HG03521 (cell line): ENCODE results near the gene MAP7D2.

Experiments
- ATAC-seq: cut with Tn5 transposase; IDR thresholded peaks from one replicate; pipeline ENCODE4 v1.9.1; 2021; ENCODE audit warnings: mild to moderate bottlenecking, moderate library complexity; ENCODE audit not compliant: unreplicated experiment

The MAP7D2 gene

DNA sequence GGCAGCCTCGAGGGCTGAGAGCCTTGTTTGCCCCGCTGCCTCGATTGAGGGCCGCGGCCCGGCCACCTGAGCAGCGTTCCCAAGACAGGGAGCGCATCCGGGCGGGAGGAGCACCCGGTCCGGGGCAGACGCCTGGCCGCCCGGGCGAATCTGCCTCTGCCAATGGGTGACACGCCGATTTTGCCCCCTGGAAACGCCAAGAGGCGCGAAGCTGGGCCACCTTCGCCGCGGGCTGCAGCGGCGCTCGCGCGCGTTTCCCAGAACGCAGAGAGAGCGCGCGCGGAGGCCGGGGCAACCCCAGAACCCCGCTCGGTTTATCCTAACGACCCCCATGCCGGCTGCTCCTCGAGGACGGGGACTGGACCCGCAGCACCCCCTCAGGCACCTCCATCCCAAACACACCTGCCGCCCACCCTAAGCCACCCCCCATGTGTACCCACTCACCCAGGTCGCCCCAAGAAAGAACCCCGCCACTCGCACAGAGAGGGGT, 575 bp downstream of the MAP7D2 start:
- no peak for ATAC-seq

- ATAC-seq: no peak
These were observed 4.5 kb downstream of the MAP7D2 start for GRCh38 chrX:20112022-20112774.

- no peak for ATAC-seq
These were observed 5.4 kb downstream of the MAP7D2 start for GRCh38 chrX:20111271-20111670.

GRCh38 chrX:20101934-20102581, 14.6 kb downstream of the MAP7D2 start:
- ATAC-seq: no peak

GRCh38 chrX:20091499-20091898, 25.2 kb downstream of the MAP7D2 start:
- ATAC-seq: no peak

GRCh38 chrX:20089845-20090244, 26.9 kb downstream of the MAP7D2 start:
- no peak for ATAC-seq

- no peak for ATAC-seq
These were observed 36.4 kb downstream of the MAP7D2 start for GRCh38 chrX:20080277-20080676.

GRCh38 chrX:20071511-20072079, 45.1 kb downstream of the MAP7D2 start:
- ATAC-seq: no peak

DNA sequence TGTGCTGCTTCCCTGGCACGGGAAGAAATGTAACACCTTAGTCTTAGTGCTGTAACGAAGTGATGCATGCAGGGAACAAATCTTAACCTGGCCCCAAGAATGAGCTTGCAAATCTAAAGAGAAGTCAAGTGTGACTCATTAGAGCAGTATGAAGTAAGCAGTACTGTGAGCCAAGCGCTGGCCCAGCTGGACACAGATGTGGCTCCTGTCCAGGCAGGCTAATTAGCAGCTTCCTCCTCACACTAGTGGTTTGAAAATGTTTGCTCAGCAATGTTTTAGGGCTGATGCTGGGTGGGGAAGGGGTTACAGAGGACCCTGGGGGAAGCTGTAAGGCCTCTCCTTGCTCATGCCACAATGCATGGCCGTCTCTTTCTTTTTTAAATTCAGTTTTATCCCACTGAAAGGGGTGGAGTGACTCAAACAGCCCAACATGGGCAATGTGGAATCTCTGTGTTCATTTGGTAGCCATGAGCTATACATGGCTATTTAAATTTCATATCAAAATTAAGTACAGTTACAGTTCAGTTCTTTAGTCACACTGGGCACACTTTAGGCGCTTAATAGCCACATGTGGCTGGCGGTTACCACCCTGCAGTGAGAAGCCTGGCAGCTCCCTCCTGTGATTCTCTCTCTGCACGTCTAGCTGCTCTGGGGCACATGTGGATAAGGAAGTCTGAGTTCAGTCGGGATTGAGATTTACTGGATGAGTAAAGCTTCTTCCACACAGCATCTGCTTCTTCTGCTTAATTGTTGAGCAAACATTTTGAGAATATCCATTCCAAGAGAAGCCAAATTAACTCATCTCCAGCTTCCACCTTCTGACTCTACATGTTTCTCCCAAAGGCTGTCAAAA, 48.8 kb downstream of the MAP7D2 start:
- ATAC-seq: no peak

DNA sequence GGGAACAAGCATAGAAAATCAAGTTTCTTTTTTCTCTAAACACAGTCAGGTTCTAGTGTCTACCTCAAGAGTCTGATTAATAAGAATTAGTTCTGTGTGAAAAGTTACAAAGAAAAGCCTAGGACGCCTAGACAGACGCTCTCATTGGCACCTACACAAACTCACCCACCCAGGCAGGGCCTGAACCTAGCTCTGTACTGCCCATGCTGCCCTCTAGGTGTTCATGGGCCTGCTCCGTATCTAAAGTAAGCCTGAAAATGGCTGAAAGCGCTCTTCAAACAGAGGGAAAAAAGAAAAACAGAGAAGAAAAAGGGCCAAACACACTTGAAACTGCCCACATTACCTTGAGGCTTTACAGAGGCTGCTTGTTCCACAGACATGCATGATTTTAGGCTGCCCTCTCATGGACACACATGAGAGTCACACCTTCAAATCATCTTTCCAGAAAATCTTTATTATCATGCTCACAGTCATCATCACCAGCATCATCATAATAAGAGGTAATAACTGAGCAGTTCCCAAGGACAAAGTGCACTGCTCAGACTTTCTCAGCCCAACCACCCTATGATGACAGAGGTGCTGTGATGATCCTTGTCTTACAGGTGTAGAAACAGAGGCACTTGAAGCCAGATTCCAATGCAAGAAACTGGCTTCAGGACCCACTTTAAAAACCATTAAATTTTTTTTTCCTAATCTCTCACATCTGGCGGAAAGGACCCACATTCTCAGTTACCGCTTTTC, 49.6 kb downstream of the MAP7D2 start:
- no peak for ATAC-seq

GRCh38 chrX:20063716-20064351, 52.9 kb downstream of the MAP7D2 start:
- no peak for ATAC-seq

DNA sequence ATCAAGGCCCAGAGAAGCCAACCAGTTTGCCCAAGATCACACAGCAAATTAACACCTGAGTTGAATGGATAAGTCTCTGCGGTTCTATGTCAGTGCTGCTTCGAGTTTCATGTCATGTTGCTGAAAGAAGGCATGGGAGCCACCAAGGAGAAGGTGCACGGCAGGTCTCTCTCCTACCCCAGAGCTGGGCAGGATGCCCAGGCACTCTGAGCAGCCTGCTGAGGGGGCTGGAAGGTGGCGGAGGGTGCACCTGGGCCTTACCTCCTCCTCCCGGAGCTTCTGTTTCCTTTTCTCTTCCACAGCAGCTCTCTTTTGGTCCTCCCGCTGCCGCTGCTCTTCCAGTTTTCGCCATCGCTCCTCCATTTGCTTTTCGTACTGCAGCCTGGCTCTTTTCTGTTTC, 53.6 kb downstream of the MAP7D2 start:
- no peak for ATAC-seq

DNA sequence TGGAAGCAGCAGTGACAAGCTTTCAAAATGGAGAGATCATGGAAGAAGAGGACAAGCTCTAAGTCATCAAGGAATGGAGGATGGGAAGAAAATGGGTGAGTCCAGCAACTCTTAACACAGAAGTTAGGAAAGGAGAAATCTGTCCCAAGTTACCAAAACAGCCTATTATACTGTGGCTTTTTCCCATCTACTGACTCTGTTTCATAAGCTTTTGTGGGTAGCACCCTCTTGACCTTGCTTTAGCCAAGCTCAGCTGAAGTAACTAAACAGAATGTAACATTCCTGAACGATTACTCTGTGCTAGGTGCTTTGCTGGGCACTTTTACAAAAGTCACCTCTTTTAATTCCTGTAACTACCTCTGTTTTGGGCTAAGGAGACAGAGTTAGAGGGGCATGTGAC, 54.9 kb downstream of the MAP7D2 start:
- no peak for ATAC-seq

- ATAC-seq: peak; percentile 54
These were observed 55.6 kb downstream of the MAP7D2 start for GRCh38 chrX:20060961-20061748.

DNA sequence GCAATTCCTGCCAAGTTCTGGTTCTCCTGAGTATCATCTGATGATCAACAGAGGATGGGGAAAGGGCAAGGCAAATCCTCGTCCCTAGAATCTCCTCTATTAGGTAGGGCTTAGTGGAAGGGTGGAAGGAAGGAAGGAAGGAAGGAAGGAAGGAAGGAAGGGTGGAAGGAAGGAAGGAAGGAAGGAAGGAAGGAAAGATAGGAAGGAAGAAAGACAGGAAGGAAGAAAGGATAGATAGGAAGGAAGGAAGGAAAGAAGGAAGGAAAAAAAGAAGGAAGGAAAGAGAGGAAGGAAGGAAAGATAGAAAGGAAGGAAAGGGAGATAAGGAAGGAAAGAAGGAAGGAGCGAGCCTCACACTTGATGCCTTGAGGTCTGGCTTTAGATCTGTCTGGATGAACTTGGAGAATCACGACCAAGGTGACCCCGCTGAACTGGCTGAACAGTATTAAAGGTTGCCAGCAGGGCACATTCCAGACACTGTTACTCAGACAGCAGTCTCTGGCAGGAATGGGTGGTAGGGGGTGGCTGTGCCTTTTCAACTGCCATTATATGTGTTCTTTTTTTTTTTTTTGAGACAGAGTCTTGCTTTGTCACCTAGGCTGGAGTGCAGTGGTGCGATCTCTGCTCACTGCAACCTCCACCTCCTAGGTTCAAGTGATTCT, 57.1 kb downstream of the MAP7D2 start:
- no peak for ATAC-seq

GRCh38 chrX:20057479-20057878, 59.2 kb downstream of the MAP7D2 start:
- no peak for ATAC-seq

GRCh38 chrX:20056704-20057103, 60.0 kb downstream of the MAP7D2 start:
- no peak for ATAC-seq

- no peak for ATAC-seq
These were observed 63.2 kb downstream of the MAP7D2 start for GRCh38 chrX:20053537-20053936.

GRCh38 chrX:20046864-20047263, 69.8 kb downstream of the MAP7D2 start:
- no peak for ATAC-seq
